KMS-11 (cell line): ENCODE measurements around the gene SLC6A6.

ENCODE experiments used
- H2AFZ ChIP-seq: fragments of 200-600 bp; sonication (generic); 2 replicates; pipeline ENCODE4 v1.6.1; 2016; ENCODE audit warnings: antibody characterized with exemption, mixed run types, low read depth
- H3K27ac ChIP-seq: fragments of 200-600 bp; sonication (generic); 2 replicates; pipeline ENCODE4 v1.6.1; 2016; ENCODE audit warnings: mild to moderate bottlenecking, mixed run types
- H3K27me3 ChIP-seq: fragments of 200-600 bp; sonication (generic); 2 replicates; pipeline ENCODE4 v1.6.1; 2017; ENCODE audit warnings: mild to moderate bottlenecking, low read depth, mixed run types, moderate library complexity; ENCODE audit not compliant: insufficient read depth
- H3K36me3 ChIP-seq: fragments of 200-600 bp; sonication (generic); 2 replicates; pipeline ENCODE4 v1.6.1; 2017; ENCODE audit warnings: mild to moderate bottlenecking, mixed run types; ENCODE audit not compliant: insufficient read depth
- H3K4me1 ChIP-seq: fragments of 200-600 bp; sonication (generic); 2 replicates; pipeline ENCODE4 v1.6.1; 2016; ENCODE audit warnings: mild to moderate bottlenecking, low read depth, mixed run types; ENCODE audit not compliant: poor library complexity, severe bottlenecking
- H3K4me2 ChIP-seq: fragments of 200-600 bp; sonication (generic); 2 replicates; pipeline ENCODE4 v1.7.0; 2016; ENCODE audit warnings: mild to moderate bottlenecking, mixed run types
- H3K4me3 ChIP-seq: fragments of 200-600 bp; sonication (generic); IDR thresholded peaks from 2 replicates; pipeline ENCODE4 v1.6.1; 2017; ENCODE audit warnings: low read depth, low read length, mixed read lengths; ENCODE audit not compliant: insufficient read depth
- H3K79me2 ChIP-seq: fragments of 200-600 bp; sonication (generic); 2 replicates; pipeline ENCODE4 v1.6.1; 2016; ENCODE audit warnings: low read depth, mixed run types; ENCODE audit not compliant: insufficient read depth
- H3K9ac ChIP-seq: fragments of 200-600 bp; sonication (generic); 2 replicates; pipeline ENCODE4 v1.6.1; 2016; ENCODE audit warnings: mild to moderate bottlenecking, mixed run types
- H4K20me1 ChIP-seq: fragments of 200-600 bp; sonication (generic); 2 replicates; pipeline ENCODE4 v1.6.1; 2016; ENCODE audit warnings: mild to moderate bottlenecking, mixed run types; ENCODE audit not compliant: insufficient read depth
- CTCF ChIP-seq: fragments of 200-600 bp; sonication (generic); conservative IDR thresholded peaks from 2 replicates; pipeline ENCODE4 v1.6.1; 2017; ENCODE audit warnings: low read depth, mild to moderate bottlenecking, antibody characterized with exemption, low read length, moderate library complexity, mixed read lengths

The SLC6A6 gene

GRCh38 chr3:14477311-14477935 lies 75.0 kb downstream of the SLC6A6 start:
- Histone ChIP-seq H3K27me3 (no peaks in the 10 kb centered on the region), H3K27ac (no peak overlapping the region), H3K4me2 (no peak overlapping the region), H3K79me2 (no peaks in the 10 kb centered on the region), H3K4me1 (no peaks in the 10 kb centered on the region), H4K20me1 (no peaks in the 10 kb centered on the region), H3K9ac (no peak overlapping the region), H3K36me3 (no peaks in the 10 kb centered on the region), H2AFZ (no peak overlapping the region), H3K4me3 (no peak overlapping the region)
- TF ChIP-seq CTCF = no peak

- no peak overlapping the region for H3K9ac ChIP-seq
- H3K27me3 ChIP-seq = no peaks in the 10 kb centered on the region
- H3K79me2 ChIP-seq = no peaks in the 10 kb centered on the region
- H2AFZ ChIP-seq = no peak overlapping the region
- H3K36me3 ChIP-seq = no peaks in the 10 kb centered on the region
- H4K20me1 ChIP-seq = no peaks in the 10 kb centered on the region
- H3K4me3 ChIP-seq = no peak overlapping the region
- no peak overlapping the region for H3K4me2 ChIP-seq
- H3K4me1 ChIP-seq = no peaks in the 10 kb centered on the region
- no peak for TF ChIP-seq CTCF
- H3K27ac ChIP-seq = no peak overlapping the region
Observed at GRCh38 chr3:14478956-14479550, 76.6 kb downstream of the SLC6A6 start.

- H3K79me2 ChIP-seq = no peaks in the 10 kb centered on the region
- H2AFZ ChIP-seq = no peak overlapping the region
- peaks cover 3% of the 10 kb centered on the region for H3K4me1 ChIP-seq
- no peaks in the 10 kb centered on the region for H4K20me1 ChIP-seq
- no peak overlapping the region for H3K4me3 ChIP-seq
- H3K36me3 ChIP-seq = no peaks in the 10 kb centered on the region
- no peaks in the 10 kb centered on the region for H3K27me3 ChIP-seq
- H3K27ac ChIP-seq = no peak overlapping the region
- no peak overlapping the region for H3K9ac ChIP-seq
- TF ChIP-seq CTCF = no peak
- H3K4me2 ChIP-seq = no peak overlapping the region
Observed at GRCh38 chr3:14479591-14479990, 77.2 kb downstream of the SLC6A6 start.

- H3K4me1 ChIP-seq = peaks cover 11% of the 10 kb centered on the region
Observed at GRCh38 chr3:14480207-14481017, 78.0 kb downstream of the SLC6A6 start.

More at GRCh38 chr3:14480207-14481017, 78.0 kb downstream of the SLC6A6 start:
- Histone ChIP-seq H3K4me2 (no peak overlapping the region), H3K4me3 (no peak overlapping the region), H3K79me2 (no peaks in the 10 kb centered on the region), H3K27me3 (no peaks in the 10 kb centered on the region), H3K36me3 (no peaks in the 10 kb centered on the region), H3K9ac (no peak overlapping the region), H3K27ac (no peak overlapping the region), H2AFZ (no peak overlapping the region), H4K20me1 (no peaks in the 10 kb centered on the region)
- TF ChIP-seq CTCF = no peak
